PC-3 (cell line): ENCODE results near the gene ZFP62. TPM values are rescaled to one million over a fixed set of nuclear protein-coding genes. Genes with fewer than 3 reads are reported as not detected.

Experiments
- ATAC-seq: fragments of 200-7000 bp; cut with Tn5 transposase; 2 replicates; pipeline ENCODE4 v1.9.1; 2020; ENCODE audit warnings: mild to moderate bottlenecking, moderate library complexity
- BruUV-seq: library from RNA; stranded (reverse); fragments of 400-500 nt; replicated peaks from 2 replicates; lab custom pipeline; 2021; lab: Mats Ljungman, UMichigan
- CTCF ChIA-PET: fragments of 300-600 bp; sonication (Branson Sonifier 250); formaldehyde crosslinking; loops from one replicate; lab custom pipeline; 2022; ENCODE audit warnings: antibody characterized with exemption; lab: Charles Lee
- POLR2A ChIA-PET: fragments of 300-600 bp; sonication (Branson Sonifier 250); formaldehyde crosslinking; loops from one replicate; lab custom pipeline; 2022; ENCODE audit warnings: antibody characterized with exemption; ENCODE audit not compliant: unreplicated experiment; lab: Charles Lee
- DNase-seq: peaks from one replicate; pipeline ENCODE4 v3.0.0-alpha.2; 2015
- H2AFZ ChIP-seq: fragments of 300-600 bp; sonication (generic); 2 replicates; pipeline ENCODE4 v1.6.0; 2016; ENCODE audit warnings: antibody characterized with exemption, low read length
- H3F3A ChIP-seq: fragments of 300-600 bp; sonication (generic); one replicate; pipeline ENCODE4 v1.6.0; 2017; ENCODE audit warnings: antibody characterized with exemption, low read length, control low read depth, mild to moderate bottlenecking; ENCODE audit not compliant: unreplicated experiment
- H3K27ac ChIP-seq: fragments of 300-600 bp; sonication (generic); 2 replicates; pipeline ENCODE4 v1.5.1; 2016; ENCODE audit warnings: mild to moderate bottlenecking, low read length
- H3K27me3 ChIP-seq: fragments of 300-600 bp; sonication (generic); 2 replicates; pipeline ENCODE4 v1.6.1; 2016; ENCODE audit warnings: low read length, mixed read lengths
- H3K36me3 ChIP-seq: fragments of 300-600 bp; sonication (generic); 2 replicates; pipeline ENCODE4 v1.6.1; 2016; ENCODE audit warnings: low read depth, mixed run types, low read length, mixed read lengths
- H3K4me1 ChIP-seq: fragments of 300-600 bp; sonication (generic); 2 replicates; pipeline ENCODE4 v1.5.1; 2016; ENCODE audit warnings: low read length; ENCODE audit not compliant: insufficient read depth
- H3K4me2 ChIP-seq: fragments of 300-600 bp; sonication (generic); 2 replicates; pipeline ENCODE4 v1.6.0; 2016; ENCODE audit warnings: low read length
- H3K4me3 ChIP-seq: fragments of 300-600 bp; sonication (generic); 2 replicates; pipeline ENCODE4 v1.5.1; 2016; ENCODE audit warnings: mild to moderate bottlenecking, low read length, mixed read lengths
- H3K79me2 ChIP-seq: fragments of 300-600 bp; sonication (generic); 2 replicates; pipeline ENCODE4 v1.6.1; 2017; ENCODE audit warnings: low read length, mixed read lengths
- H3K9ac ChIP-seq: fragments of 300-600 bp; sonication (generic); 2 replicates; pipeline ENCODE4 v1.6.0; 2016; ENCODE audit warnings: mild to moderate bottlenecking, low read length
- H3K9me2 ChIP-seq: fragments of 300-600 bp; sonication (generic); replicated peaks from 2 replicates; pipeline ENCODE4 v1.6.1; 2016; ENCODE audit warnings: mixed run types, low read length, mixed read lengths
- H3K9me3 ChIP-seq: fragments of 300-600 bp; sonication (generic); 2 replicates; pipeline ENCODE4 v1.6.1; 2016; ENCODE audit warnings: low read length, mixed read lengths
- H4K20me1 ChIP-seq: fragments of 300-600 bp; sonication (generic); 2 replicates; pipeline ENCODE4 v1.6.1; 2016; ENCODE audit warnings: low read length, mixed read lengths
- CTCF ChIP-seq: fragments of 300-600 bp; sonication (generic); conservative IDR thresholded peaks from 2 replicates; pipeline ENCODE4 v1.5.1; 2017; ENCODE audit warnings: antibody characterized with exemption, low read depth, mild to moderate bottlenecking, low read length
- EZH2 ChIP-seq: fragments of 300-600 bp; sonication (generic); IDR thresholded peaks from one replicate; pipeline ENCODE4 v1.6.1; 2017; ENCODE audit warnings: antibody characterized with exemption, mild to moderate bottlenecking, low read length; ENCODE audit not compliant: unreplicated experiment
- EZH2phosphoT487 ChIP-seq: fragments of 300-600 bp; sonication (generic); IDR thresholded peaks from 2 replicates; pipeline ENCODE4 v1.6.1; 2018; ENCODE audit warnings: mild to moderate bottlenecking, antibody characterized with exemption, low read length, borderline replicate concordance
- intact Hi-C: fragments of 100-400 bp; cut with micrococcal nuclease; formaldehyde crosslinking; loops from 2 replicates; pipeline ENCODE4 v1.9.0; 2023
- total RNA-seq: library from RNA; depleted of rRNA; stranded (reverse); fragments of >200 nt; gene quantifications from 2 replicates; pipeline ENCODE4 v1.2.3, GENCODE V29; 2014

The ZFP62 gene
- total RNA-seq, 1 experiment from 2014 or later = 24.3 TPM

DNA sequence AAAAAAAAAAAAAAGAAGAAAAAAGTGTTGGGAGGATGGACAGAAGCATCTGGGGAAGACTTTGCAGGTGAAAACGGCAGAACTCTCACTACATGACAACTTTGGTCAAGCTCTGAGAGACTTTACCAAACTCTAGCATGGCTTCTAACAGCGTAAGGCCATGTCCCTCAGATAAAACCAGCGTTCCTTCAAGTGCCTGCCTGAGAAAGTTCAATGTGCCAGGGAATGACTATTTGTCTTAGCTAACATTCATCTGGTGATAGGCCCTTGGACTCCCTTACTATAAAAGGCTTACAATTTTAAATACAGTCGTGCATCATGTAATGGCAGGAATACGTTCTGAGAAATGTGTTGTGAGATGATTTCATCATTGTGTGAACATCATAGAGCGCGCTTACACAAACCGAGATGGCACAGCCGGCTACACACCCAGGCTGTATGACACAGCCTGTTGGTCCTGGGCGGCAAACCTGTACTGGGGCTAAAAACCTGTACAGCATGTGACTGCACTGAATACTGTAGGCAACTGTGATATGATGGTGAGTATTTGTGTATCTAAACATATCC is 14.9 kb upstream of the ZFP62 start:
- TF ChIP-seq EZH2 (no peak), CTCF (no peak)
- Histone ChIP-seq H3K27ac (no peak overlapping the region), H3K9ac (no peak overlapping the region), H4K20me1 (no peaks in the 10 kb centered on the region), H3K9me3 (no peaks in the 10 kb centered on the region), H3K9me2 (no peaks in the 10 kb centered on the region), H3K36me3 (no peaks in the 10 kb centered on the region), H3K4me1 (no peaks in the 10 kb centered on the region), H3F3A (no peaks in the 10 kb centered on the region), H3K79me2 (no peaks in the 10 kb centered on the region), H2AFZ (no peak overlapping the region), H3K4me3 (no peak overlapping the region), H3K4me2 (no peak overlapping the region), H3K27me3 (no peaks in the 10 kb centered on the region)
- ATAC-seq (no peak), DNase-seq (no peak)
- POLR2A ChIA-PET = no interaction called here
- no TSS peak for BruUV-seq
- intact Hi-C loops = no loop called here
- CTCF ChIA-PET = no interaction called here

GRCh38 chr5:180874804-180875582 is 13.9 kb upstream of the ZFP62 start:
- no peaks in the 10 kb centered on the region for H3K9me2 ChIP-seq
- no peaks in the 10 kb centered on the region for H3K27me3 ChIP-seq
- H3K4me3 ChIP-seq = no peak overlapping the region
- H3K79me2 ChIP-seq = no peaks in the 10 kb centered on the region
- TF ChIP-seq EZH2 (no peak), EZH2phosphoT487 (no peak), CTCF (no peak)
- DNase-seq (no peak), ATAC-seq (no peak)
- POLR2A ChIA-PET = no interaction called here
- H4K20me1 ChIP-seq = no peaks in the 10 kb centered on the region
- no peak overlapping the region for H3K4me2 ChIP-seq
- H3K9ac ChIP-seq = no peak overlapping the region
- no peak overlapping the region for H3K27ac ChIP-seq
- no peaks in the 10 kb centered on the region for H3K9me3 ChIP-seq
- no peaks in the 10 kb centered on the region for H3K4me1 ChIP-seq
- H3K36me3 ChIP-seq = no peaks in the 10 kb centered on the region
- intact Hi-C loops = no loop called here
- CTCF ChIA-PET = no interaction called here
- H2AFZ ChIP-seq = no peak overlapping the region
- no TSS peak for BruUV-seq
- H3F3A ChIP-seq = no peaks in the 10 kb centered on the region
